DLD1 (cell line): ENCODE data around the gene CTNND2.

Experiments
- in situ Hi-C: cut with HindIII; loops from 2 replicates; pipeline ENCODE4 v1.10.0; 2017; ENCODE audit warnings: low sequenced_read_pairs

Gene CTNND2

DNA sequence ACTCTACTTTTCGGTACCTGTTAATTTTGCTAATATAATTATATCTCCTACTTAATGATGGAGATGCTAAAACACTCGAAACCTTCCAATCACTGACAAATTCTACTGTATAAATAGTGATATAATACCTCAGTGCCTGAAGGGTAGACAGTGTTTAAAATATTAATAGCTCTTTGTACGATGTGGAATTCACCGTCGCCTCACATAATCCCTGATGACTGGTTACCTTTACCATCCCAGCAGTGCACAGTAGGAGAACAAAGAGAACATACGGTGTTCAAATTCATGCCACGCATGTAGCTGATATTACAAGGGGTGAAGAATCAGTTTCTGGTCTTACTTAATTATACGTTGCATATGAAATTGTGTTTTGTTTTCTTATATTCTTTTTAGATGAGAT is 506.7 kb downstream of the CTNND2 start:
- in situ Hi-C loops: no loop called here

GRCh38 chr5:11396917-11397316 is 507.3 kb downstream of the CTNND2 start:
- in situ Hi-C loops: no loop called here

DNA sequence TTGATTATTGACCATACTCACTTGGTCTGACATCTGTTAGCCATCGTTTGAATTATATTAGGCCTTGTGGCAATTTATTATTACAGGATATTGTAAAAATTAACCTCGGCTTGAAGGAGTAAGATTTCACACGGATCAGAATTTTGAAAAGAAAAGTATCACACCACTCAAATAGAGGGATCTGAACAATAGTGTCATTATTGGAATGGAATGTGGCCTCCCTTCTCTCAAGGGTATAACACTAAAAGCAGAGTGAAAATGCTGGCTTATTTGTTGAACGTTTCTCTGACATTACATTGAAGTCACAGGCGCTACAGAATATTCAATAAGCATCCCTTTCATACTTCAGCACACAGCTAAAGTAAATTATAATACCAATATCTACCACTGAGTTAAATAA is 509.3 kb downstream of the CTNND2 start:
- in situ Hi-C loops: no loop called here

- in situ Hi-C loops: no loop called here
These were observed 513.9 kb downstream of the CTNND2 start for GRCh38 chr5:11390291-11390767.

DNA sequence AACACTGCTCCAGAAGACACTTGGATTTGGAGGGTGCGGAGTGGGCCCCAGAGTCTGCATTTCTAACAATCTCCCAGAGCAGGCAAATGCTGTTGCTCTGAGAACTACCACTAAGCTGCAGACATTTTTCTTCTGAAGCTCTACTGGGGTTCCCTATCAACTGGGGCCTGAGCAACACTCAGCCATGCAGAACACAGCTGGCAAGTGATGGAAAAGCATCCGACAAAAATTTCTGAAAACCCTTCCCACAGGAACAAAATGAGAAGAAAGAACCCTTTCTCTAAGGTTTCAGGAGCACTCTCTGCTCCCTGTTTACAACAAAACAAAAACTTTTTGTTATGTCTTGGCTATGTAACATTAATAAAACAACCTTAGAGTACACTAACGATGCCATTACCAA is 516.9 kb downstream of the CTNND2 start:
- in situ Hi-C loops: no loop called here

DNA sequence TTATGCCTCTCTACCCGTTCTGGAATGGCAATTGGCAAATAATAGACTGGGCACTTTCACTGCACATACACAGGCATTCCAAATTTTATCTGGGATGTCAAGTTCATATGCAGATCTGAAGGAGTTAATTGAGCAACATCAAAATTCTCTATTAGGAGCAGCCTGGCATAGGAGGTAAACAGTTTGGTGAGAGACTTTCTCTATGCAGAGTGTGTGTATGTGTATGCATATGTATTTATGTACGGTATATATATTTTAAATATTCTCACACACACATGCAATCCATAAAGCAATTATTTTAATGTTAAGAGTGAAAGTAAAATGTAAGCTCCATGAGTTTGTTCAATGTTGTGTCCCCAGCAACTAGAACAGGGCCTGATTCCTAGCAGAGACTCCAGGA is 517.8 kb downstream of the CTNND2 start:
- in situ Hi-C loops: no loop called here

DNA sequence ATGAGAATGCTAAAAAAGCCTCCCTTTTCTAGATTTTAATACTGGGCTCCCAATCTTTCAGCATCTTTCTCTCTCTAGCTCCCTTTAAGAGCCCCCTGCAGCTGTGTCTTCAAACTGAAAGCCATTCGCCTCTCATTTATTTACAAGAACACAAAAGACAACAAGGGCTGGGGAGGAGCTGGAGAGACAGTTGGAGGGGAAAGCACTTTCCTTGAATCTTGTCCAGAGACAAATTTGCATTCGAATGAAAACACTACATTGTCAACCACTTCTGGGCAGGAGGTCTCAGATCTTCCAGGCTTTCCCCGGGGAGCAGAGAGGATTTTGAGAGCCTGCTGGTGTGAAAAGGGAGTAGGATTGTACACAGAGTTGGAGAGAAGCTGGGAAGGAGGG is 518.3 kb downstream of the CTNND2 start:
- in situ Hi-C loops: no loop called here

DNA sequence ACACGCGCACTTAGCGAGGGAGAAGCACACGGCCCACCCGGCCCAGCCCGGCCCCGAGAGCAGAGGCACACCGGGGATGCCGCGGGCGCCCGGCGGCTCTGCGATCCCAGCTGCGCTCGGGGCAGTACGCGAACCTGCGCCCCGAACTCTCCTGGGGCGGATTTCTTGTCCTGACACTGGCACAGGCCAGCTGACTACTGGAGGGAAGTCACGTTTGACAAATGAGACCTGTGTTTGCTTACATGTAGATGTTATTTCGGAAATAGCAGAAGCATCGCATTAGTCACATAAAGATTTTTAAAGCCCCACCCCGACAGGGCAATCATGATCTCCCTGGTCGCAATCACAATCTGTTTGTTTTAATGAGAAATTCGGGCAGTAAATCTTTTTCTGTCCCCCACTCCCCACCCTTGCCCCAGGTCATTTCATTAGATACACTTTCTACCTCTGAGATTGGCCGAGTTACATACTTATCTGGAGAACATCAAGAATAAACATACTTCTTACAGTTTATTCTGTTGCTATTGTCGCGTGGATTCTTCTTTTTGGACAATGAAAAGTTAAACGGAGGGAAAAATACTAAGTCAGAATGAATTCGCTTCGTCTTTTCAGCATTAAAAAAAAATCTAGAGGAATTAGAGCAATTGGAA is 518.9 kb downstream of the CTNND2 start:
- in situ Hi-C loops: no loop called here

- in situ Hi-C loops: no loop called here
These were observed 519.6 kb downstream of the CTNND2 start for GRCh38 chr5:11384441-11385250.

- in situ Hi-C loops: no loop called here
These were observed 520.6 kb downstream of the CTNND2 start for GRCh38 chr5:11383506-11384095.

- in situ Hi-C loops: no loop called here
These were observed 525.8 kb downstream of the CTNND2 start for GRCh38 chr5:11378461-11378860.

- in situ Hi-C loops: no loop called here
These were observed 526.4 kb downstream of the CTNND2 start for GRCh38 chr5:11377896-11378295.

DNA sequence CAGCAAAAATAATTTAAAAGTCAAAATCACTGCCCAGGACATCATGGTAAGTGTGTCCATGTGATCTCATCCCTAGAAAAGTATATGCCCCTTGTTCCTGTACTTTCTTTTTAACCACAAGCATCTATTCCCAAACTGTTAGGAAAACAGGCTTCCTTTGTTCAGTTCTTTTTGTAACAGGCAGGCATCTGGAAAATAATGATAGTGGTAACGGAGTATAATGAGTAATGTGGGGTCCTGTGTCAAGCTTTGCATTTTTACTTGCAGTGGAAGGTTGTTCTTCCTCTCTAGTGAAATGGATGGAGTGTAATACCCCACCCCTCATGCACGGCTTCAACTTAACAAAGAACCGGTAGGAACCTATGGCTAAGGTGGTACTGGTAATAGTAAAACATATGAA is 532.1 kb downstream of the CTNND2 start:
- in situ Hi-C loops: no loop called here

- in situ Hi-C loops: no loop called here
These were observed 533.2 kb downstream of the CTNND2 start for GRCh38 chr5:11371021-11371420.

DNA sequence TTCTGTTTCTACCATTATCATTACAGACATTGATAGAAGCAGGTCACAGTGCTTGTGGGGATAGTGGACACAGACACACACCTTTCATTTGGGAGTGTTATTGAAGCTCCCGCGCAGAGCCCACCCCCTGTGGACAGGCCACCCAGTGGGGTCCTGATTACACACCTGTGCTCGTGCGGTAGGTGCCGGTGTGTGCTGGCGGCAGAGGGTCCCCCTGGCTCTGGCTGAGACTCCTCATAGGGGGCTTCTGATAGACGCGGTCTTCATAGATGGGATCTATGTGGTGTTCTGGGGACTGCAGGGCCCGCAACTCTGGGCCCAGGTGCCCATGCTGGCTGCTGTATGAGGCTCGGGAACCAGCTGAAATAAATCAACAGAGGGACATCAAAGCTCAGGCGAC is 539.7 kb downstream of the CTNND2 start:
- in situ Hi-C loops: no loop called here

GRCh38 chr5:11363631-11364178 is 540.5 kb downstream of the CTNND2 start:
- in situ Hi-C loops: no loop called here

DNA sequence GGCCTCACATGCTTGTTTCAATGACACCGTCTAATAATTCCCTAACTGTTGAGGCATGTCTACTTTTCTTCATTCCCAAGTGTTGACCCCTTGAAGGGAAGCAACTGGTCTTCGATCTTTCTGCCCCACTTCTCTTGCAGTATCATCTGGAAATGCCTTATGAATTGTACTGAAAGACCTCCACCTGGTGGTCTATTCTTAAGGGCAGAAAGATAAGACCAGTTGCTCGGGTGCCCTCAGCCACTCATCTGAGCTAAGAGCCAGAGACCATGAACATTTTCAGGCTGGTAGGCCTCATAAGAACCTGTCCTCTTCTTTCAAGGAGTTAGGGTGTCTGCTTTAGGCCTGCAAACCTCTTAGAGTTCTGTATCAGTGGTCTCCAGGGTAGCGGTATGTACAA is 542.5 kb downstream of the CTNND2 start:
- in situ Hi-C loops: no loop called here

DNA sequence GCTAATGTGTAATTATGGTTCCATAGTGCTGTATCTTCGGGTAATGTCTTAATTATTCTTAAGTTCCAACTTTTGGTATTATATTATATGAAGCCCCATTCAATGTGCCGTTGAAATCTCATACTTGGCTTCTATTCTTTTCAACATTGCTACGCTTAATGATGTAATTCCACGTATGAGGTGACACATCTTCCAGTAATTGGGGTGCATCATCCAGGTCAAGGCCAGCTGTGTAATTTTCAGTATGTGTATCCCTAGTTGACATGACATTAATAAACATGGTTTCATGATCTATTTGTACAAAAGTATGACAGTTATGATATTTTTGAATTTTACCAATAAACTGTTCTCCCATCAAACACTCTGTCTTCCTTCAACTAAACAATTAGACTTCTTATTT is 546.3 kb downstream of the CTNND2 start:
- in situ Hi-C loops: no loop called here

DNA sequence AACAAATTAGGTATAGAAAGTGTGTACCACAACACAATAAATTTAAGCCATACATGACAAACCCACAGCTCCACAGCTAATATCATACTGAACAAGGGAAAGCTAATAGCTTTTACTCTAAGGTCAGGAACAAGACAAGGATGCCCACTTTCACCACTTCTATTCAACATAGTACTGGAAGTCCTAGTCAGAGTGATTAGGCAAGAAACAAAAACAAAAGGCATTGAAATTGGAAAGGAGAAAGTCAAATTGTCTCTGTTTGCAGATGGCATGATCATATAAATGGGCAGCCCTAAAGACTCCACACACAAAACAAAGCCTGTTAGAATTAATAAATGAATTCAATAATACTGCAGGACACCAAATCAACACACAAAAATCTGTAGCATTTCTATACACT is 548.8 kb downstream of the CTNND2 start:
- in situ Hi-C loops: no loop called here

DNA sequence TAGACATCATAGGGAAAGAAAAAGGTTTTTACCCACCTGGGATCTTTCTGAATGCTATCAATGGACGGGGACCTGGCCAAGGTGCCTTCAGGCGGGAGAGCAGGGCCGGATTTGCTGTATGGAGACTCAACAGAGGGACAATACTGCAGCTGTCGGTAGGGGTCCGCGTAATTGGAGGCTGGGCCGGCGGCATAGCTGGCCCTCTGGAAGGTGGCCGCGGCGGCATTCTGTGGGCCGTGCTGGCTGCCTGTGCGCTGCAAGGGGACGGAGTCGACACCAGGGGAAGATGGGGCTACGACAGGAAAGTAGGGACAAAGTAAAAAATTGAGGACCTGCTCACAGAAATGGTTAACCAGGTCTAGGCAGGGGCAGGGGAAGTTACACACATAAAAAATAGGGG is 557.9 kb downstream of the CTNND2 start:
- in situ Hi-C loops: no loop called here

DNA sequence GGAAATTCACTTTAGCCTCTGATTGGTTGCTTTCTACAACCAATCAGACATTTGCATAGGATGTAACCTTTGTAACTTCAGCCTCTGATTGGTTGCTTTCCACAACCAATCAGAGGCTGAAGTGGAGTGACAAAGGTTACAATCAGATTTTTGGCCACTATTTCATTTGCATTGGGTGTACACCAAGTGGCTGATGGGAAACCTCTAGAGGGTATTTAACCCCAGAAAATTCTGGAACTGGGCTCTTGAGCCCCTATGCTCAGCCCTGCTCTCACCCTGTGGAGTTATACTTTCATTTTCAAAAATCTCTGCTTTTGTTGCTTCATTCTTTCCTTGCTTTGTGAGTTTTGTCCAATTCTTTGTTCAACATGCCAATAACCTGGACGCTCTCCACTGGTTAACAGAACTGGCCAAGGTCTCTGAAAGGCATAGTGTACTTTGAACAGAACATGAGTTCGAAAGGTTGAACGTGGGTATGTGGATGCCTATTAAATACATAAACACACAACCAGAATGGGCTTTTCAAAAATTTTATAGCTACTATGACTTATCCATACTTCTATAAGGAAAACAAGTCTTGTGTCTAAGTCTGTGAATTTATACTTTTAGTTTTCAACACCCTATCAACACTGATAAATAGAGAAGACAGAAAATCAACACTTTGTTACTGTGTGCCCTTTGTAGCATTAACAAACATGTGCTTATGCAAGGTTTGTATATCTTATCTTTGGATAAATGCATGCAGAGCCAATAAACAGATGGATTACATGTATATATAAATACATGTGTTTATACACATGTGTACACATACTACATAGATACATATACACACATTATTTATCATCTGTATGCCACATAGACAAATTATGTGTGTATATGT is 568.1 kb downstream of the CTNND2 start:
- in situ Hi-C loops: no loop called here
